Suprapubic skin (tissue), 4 donors: ENCODE results near the gene BSPRY. TPM values are rescaled to one million over a fixed set of nuclear protein-coding genes. Genes with fewer than 3 reads are reported as not detected.

Source experiments
- DNase-seq, 2 donors: peaks; one replicate each; pipeline ENCODE4 v3.0.0-alpha.2; 2019; ENCODE audit warnings: low spot score in 2 of 2
- H3K27ac ChIP-seq: fragments of 200-600 bp; sonication (generic); one replicate; pipeline ENCODE4 v1.5.1; 2019
- H3K27me3 ChIP-seq: fragments of 200-600 bp; sonication (generic); one replicate; pipeline ENCODE4 v1.5.1; 2019
- H3K36me3 ChIP-seq: fragments of 200-600 bp; sonication (generic); one replicate; pipeline ENCODE4 v1.5.1; 2019
- H3K4me1 ChIP-seq: fragments of 200-600 bp; sonication (generic); one replicate; pipeline ENCODE4 v1.5.1; 2019
- H3K4me3 ChIP-seq: fragments of 200-600 bp; sonication (generic); one replicate; pipeline ENCODE4 v1.5.1; 2019; ENCODE audit warnings: mild to moderate bottlenecking
- H3K9me3 ChIP-seq: fragments of 200-600 bp; sonication (generic); one replicate; pipeline ENCODE4 v1.5.1; 2019
- CTCF ChIP-seq, 2 donors: fragments of 200-600 bp in 1 of 2; fragments of 450-650 bp in 1 of 2; sonication (generic) in 1 of 2; IDR thresholded peaks; one replicate each; pipeline ENCODE4 v1.5.1; 2016 to 2019; ENCODE audit warnings: antibody characterized with exemption in 2 of 2, mild to moderate bottlenecking in 1 of 2, moderate library complexity in 1 of 2
- EP300 ChIP-seq: sonication (generic); formaldehyde crosslinking; IDR thresholded peaks from one replicate; pipeline ENCODE4 v1.6.1; 2017; ENCODE audit warnings: antibody characterized with exemption
- POLR2A ChIP-seq, 2 donors: fragments of 450-650 bp; IDR thresholded peaks; one replicate each; pipeline ENCODE4 v1.6.1; 2017; ENCODE audit warnings: antibody characterized with exemption in 2 of 2, mild to moderate bottlenecking in 2 of 2, moderate library complexity in 2 of 2
- POLR2AphosphoS5 ChIP-seq, 3 donors: sonication (generic); formaldehyde crosslinking; IDR thresholded peaks; one replicate each; pipeline ENCODE4 v1.6.1; 2017; ENCODE audit warnings: antibody characterized with exemption in 3 of 3
- WGBS: methylation state at CpG from one replicate; pipeline ENCODE4 v1.1.5; 2018; 5-methylcytosine and 5-hydroxymethylcytosine counted together
- total RNA-seq, 4 donors: library from RNA; depleted of rRNA; stranded (reverse); fragments of >200 nt; gene quantifications; one replicate each; pipeline ENCODE4 v1.1.0, GENCODE V29; 2016

Gene BSPRY
- total RNA-seq: 10 to 100 TPM in 3 of 4 donors, 1 to 10 TPM in 1; 8.3 to 37.3 (median 30.8) TPM

GRCh38 chr9:113349445-113350094 is at the start of gene BSPRY:
TSS of gene BSPRY (plus strand) at chr9:113349541. CDS start at chr9:113349580, 39 bp downstream.
- H3K9me3 ChIP-seq: no peaks in the 10 kb centered on the region
- peaks cover 22% of the 10 kb centered on the region for H3K4me1 ChIP-seq
- 3% methylated on average over 17 of the region's 71 CpGs for WGBS
- H3K36me3 ChIP-seq: no peaks in the 10 kb centered on the region
- no peak for DNase-seq
- peak within 1 kb of the TSS; percentile 67 for H3K27ac ChIP-seq
- TF ChIP-seq CTCF (IDR thresholded peaks at IDR 0.05): no peak
- no peak for TF ChIP-seq POLR2AphosphoS5 (IDR thresholded peaks at IDR 0.05)
- no peak for TF ChIP-seq POLR2A (IDR thresholded peaks at IDR 0.05)
- no peak for TF ChIP-seq EP300
- peak within 1 kb of the TSS; percentile 68 for H3K4me3 ChIP-seq
- peaks cover 24% of the 10 kb centered on the region for H3K27me3 ChIP-seq

GRCh38 chr9:113299800-113300292 is 49.5 kb upstream of the BSPRY start:
- no peak overlapping the region for H3K27ac ChIP-seq
- no peaks in the 10 kb centered on the region for H3K36me3 ChIP-seq
- H3K4me3 ChIP-seq: no peak overlapping the region
- TF ChIP-seq POLR2AphosphoS5 (IDR thresholded peaks at IDR 0.05): no peak
- TF ChIP-seq CTCF (IDR thresholded peaks at IDR 0.05): no peak
- TF ChIP-seq EP300: no peak
- TF ChIP-seq POLR2A (IDR thresholded peaks at IDR 0.05): no peak
- WGBS: 57% methylated on average over 8 of the region's 8 CpGs
- no peaks in the 10 kb centered on the region for H3K4me1 ChIP-seq
- no peaks in the 10 kb centered on the region for H3K9me3 ChIP-seq
- H3K27me3 ChIP-seq: no peaks in the 10 kb centered on the region
- no peak for DNase-seq

- no peaks in the 10 kb centered on the region for H3K27me3 ChIP-seq
- DNase-seq: no peak
- no peaks in the 10 kb centered on the region for H3K4me1 ChIP-seq
- 83% methylated on average over 8 of the region's 8 CpGs for WGBS
- TF ChIP-seq POLR2A (IDR thresholded peaks at IDR 0.05) (no peak), CTCF (IDR thresholded peaks at IDR 0.05) (no peak), POLR2AphosphoS5 (IDR thresholded peaks at IDR 0.05) (no peak), EP300 (no peak)
- H3K9me3 ChIP-seq: no peaks in the 10 kb centered on the region
- no peaks in the 10 kb centered on the region for H3K36me3 ChIP-seq
- H3K4me3 ChIP-seq: no peak overlapping the region
- no peak overlapping the region for H3K27ac ChIP-seq
These were observed 47.8 kb upstream of the BSPRY start for GRCh38 chr9:113301548-113301947.

GRCh38 chr9:113302792-113303418 is 46.4 kb upstream of the BSPRY start, which contains the start of gene RNF183:
TSS of gene RNF183 (minus strand) at chr9:113303376. CDS start at chr9:113298184, 5,192 bp downstream.
- Histone ChIP-seq H3K4me1 (no peaks in the 10 kb centered on the region), H3K9me3 (no peaks in the 10 kb centered on the region), H3K27ac (no peak within 1 kb of the TSS), H3K36me3 (no peaks in the 10 kb centered on the region), H3K4me3 (no peak within 1 kb of the TSS), H3K27me3 (no peaks in the 10 kb centered on the region)
- TF ChIP-seq EP300: no peak
- TF ChIP-seq POLR2AphosphoS5 (IDR thresholded peaks at IDR 0.05): no peak
- TF ChIP-seq POLR2A (IDR thresholded peaks at IDR 0.05): no peak
- TF ChIP-seq CTCF (IDR thresholded peaks at IDR 0.05): no peak
- WGBS: 83% methylated on average over 25 of the region's 25 CpGs
- no peak for DNase-seq

GRCh38 chr9:113306566-113306965 is 42.8 kb upstream of the BSPRY start:
- Histone ChIP-seq H3K36me3 (no peaks in the 10 kb centered on the region), H3K4me1 (no peaks in the 10 kb centered on the region), H3K27me3 (no peaks in the 10 kb centered on the region), H3K4me3 (no peak overlapping the region), H3K9me3 (no peaks in the 10 kb centered on the region), H3K27ac (no peak overlapping the region)
- no peak for DNase-seq
- TF ChIP-seq EP300: no peak
- no peak for TF ChIP-seq POLR2A (IDR thresholded peaks at IDR 0.05)
- no peak for TF ChIP-seq POLR2AphosphoS5 (IDR thresholded peaks at IDR 0.05)
- TF ChIP-seq CTCF (IDR thresholded peaks at IDR 0.05): no peak
- 95% methylated on average over 1 of the region's 1 CpG for WGBS
